Measurements from ENCODE around the gene DIO1.

The DIO1 gene

GRCh38 chr1:53942127-53942957, 48.4 kb downstream of the DIO1 start:
- DNase-seq (ENCODE audit: low spot score): peak; percentile 73

- no peak for DNase-seq (ENCODE audit: low spot score)
Observed at GRCh38 chr1:53943090-53943489, 49.1 kb downstream of the DIO1 start.

- DNase-seq (ENCODE audit: low spot score): no peak
Observed at GRCh38 chr1:53943490-53944043, 49.6 kb downstream of the DIO1 start.

GRCh38 chr1:53944469-53945182, 50.6 kb downstream of the DIO1 start:
- no peak for DNase-seq (ENCODE audit: low spot score)

GRCh38 chr1:53945183-53945432, 51.1 kb downstream of the DIO1 start:
- DNase-seq (ENCODE audit: low spot score): no peak

- DNase-seq (ENCODE audit: low spot score): peak; percentile 98
Observed at GRCh38 chr1:53945433-53946251, 51.7 kb downstream of the DIO1 start, which contains the start of gene IFT25. Gene IFT25, minus strand, starts transcription at chr1:53945699. Its CDS starts 5,617 bp downstream, at chr1:53940082.

DNA sequence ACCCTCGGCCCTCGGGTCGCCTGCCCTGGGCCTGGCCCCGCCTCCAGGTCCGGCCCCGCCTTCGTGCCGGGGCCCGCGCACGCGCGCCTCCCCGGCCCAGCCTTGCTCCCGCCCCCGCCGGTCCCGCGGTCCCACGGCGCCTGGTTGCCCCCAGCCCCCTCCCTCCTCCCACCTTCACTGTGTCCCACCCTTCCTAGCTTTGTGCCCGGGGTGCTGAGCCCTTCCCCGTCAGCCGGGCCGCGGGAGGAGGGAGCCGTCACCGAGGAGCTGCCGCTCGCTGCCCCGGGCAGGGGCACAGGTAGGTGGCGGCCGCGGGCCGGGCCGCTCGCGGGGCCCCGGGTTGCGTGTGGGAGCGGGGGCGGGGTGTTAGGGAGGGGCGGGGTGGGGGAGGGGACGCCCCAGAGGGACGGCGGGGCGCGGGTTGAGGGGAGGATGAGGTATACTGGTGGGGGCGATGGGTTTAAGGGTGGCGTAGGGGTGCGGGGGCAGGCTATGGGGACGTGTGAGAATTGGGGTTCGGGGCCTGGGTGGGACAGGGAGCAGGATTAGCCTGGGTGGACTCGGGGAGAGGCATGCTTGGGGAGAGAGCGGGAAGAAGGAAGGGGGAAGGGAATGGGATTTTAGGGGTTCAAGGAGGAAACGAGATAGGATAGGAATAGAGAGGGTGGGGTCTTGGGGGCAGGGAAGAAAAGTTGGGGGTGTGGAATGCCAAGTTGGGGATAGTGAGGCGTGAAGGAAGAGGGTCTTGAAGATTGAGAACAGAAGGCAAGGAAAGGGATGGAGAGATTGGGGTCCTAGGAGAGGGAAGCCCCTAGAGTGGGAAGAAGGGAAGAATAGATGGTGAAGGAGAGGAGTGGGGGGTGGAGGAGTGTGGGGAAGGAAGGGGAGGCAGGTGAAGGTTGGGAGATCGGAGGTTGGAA, 52.5 kb downstream of the DIO1 start, which contains the start of gene LRRC42:
Gene LRRC42, plus strand, starts transcription at position 99 of the 920 bp plus-strand sequence. CDS start 5,650 bp downstream, outside the sequence.
- DNase-seq (ENCODE audit: low spot score): no peak

- no peak for DNase-seq (ENCODE audit: low spot score)
Observed at GRCh38 chr1:53947172-53947907, 53.4 kb downstream of the DIO1 start.

GRCh38 chr1:53948291-53948690, 54.3 kb downstream of the DIO1 start:
- DNase-seq (ENCODE audit: low spot score): no peak

DNA sequence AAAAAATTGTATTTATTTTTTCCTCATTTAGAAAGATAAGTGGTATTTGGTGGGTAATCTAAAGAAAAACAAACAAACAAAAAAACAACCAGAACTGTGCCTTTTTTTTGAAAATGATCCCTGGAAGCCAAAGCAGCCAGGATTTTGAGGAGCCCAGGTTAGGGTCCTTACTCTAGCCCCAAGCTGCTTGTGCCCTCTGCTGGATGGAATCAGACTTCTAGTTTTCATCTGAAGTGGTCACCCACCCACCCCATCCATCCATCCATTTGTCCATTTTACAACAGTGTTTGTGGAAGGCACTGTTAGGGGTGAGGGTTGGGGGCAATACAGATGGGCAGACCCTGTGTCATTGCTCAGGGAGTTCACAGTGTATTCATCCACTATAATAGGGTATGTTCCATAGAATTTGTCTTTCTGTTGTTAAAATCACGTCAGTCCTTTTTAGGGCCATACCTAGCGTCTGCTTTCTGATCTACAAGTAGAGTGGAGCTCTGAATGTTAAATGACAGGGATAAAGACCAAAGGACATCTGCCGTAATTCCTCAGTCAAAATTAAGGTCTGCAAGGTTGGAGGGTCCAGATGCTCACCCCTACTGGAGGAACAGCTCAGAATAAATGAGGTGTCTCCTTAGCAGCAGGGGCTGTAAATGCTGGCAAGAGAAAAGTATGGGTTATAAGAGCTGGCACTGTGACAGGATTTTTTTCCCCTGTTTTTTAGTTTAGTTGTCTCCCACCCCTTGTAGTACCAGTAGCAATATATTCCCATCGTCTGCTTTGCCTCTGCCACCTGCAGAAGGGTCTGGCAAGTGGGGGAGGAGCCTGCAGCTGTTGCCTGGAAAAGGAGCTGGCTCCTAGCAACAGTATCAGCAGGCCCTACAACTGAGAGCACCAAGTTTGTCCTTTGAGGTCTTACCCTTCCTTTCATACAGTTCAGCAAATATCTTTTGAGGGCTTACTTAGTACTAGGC, 55.3 kb downstream of the DIO1 start:
- no peak for DNase-seq (ENCODE audit: low spot score)

DNA sequence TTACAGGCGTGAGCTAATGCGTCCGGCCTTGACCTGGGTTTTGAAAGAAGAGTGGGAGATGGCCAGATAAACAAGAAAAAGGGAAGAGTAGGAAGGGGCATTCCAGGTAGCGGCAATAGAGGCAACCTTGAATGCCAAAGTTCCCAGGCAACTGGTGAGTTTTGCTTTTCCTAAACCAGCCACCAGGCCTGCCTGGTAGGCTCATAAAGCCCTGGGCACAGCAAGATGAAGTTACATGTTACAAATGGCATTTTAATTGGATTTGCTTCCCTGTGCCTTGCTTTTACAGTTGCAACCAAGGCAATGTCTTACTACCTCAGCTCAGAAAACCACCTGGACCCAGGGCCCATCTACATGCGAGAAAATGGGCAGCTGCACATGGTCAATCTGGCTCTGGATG, 57.7 kb downstream of the DIO1 start:
- DNase-seq (ENCODE audit: low spot score): no peak

DNA sequence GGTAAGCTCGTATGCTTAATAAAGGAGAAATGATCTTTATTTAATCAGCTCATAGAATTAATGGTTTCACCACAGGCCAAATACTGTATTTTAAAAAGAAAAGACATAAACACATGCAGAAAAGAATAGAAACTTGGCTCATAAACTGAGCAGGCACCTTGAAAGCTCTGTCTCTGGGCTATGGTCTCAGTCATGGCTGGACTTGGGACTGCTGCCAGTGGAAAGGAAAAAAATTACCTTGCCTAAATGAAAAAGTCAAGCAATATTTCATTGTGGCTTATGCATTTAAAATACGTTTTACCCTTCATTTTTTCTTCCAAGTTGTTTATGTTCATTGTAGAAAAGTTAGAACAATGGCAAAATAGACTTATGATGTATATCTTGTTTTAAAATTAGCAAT, 60.1 kb downstream of the DIO1 start:
- DNase-seq (ENCODE audit: low spot score): no peak

DNA sequence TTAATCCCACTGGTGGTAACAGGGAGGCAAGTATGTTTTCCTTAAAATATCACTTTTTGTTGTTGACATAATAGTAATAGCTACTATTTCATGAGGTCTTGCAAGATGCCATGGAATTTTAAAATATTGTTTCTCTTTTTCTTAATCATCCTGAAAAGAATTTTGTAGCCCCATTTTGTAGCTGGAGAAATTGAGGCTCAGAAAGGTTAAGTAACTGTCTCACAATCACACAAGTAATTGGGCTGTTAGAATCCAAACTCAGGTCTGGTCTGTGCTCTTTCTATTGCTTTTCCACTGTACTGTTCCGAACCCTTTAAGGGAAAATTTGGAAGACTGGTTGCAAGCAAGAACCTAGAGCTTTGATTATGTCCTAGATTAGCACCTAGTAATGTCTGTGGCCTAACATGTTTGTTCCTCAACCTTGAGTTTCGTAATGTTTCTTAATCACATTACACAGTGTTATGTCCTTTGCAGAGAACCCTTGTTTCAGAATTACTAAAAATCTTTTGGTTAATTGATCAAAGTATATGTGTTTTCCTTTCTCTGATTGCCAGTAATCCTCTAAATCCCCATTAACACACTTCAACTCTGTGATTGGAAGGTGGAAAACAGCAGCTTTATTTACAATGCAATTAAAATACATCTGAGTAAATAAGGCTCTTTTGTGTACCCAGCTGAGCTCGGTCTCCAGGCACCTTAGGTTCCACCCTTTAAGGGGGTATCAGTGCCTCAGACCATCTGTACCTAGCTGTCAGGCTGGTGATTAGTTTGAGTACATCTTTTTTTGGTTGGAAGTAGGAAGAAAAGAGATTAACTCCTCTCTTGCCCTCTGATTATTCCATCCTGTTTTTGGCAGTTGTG, 62.6 kb downstream of the DIO1 start:
- no peak for DNase-seq (ENCODE audit: low spot score)

- DNase-seq (ENCODE audit: low spot score): no peak
Observed at GRCh38 chr1:53957194-53957818, 63.3 kb downstream of the DIO1 start.

GRCh38 chr1:53959664-53960250, 65.8 kb downstream of the DIO1 start:
- peak; percentile 42 for DNase-seq (ENCODE audit: low spot score)
